SK-N-SH (cell line): ENCODE results near the gene MCTP1. TPM values are rescaled to one million over a fixed set of nuclear protein-coding genes. Genes with fewer than 3 reads are reported as not detected.

Experiments
- CTCF ChIA-PET: fragments of 300-600, 350-600 bp; formaldehyde crosslinking; extraction: SDS; loops from one replicate; lab custom pipeline; 2021; lab: Yijun Ruan, JAX
- POLR2A ChIA-PET: fragments of 350-600 bp; sonication (Branson Sonifier 250); formaldehyde crosslinking; extraction: SDS; loops from one replicate; lab custom pipeline; 2020; ENCODE audit warnings: antibody characterized with exemption, inconsistent platforms; lab: Yijun Ruan, JAX
- DNase-seq: peaks from one replicate; pipeline ENCODE4 v3.0.0; 2012
- H2AFZ ChIP-seq: fragments of 200-600 bp; sonication (generic); 2 replicates; pipeline ENCODE4 v1.8.1; 2016; ENCODE audit warnings: antibody characterized with exemption, mild to moderate bottlenecking, low read depth
- H3F3A ChIP-seq: fragments of 200-600 bp; sonication (generic); replicated peaks from 2 replicates; pipeline ENCODE3; 2016; ENCODE audit warnings: antibody characterized with exemption, mild to moderate bottlenecking; ENCODE audit not compliant: insufficient read depth
- H3K27ac ChIP-seq, 2 experiments: fragments of 200-500 bp in 1 of 2; fragments of 200-600 bp in 1 of 2; sonication (Bioruptor generic) in 1 of 2; sonication (generic), shearing (Covaris generic) in 1 of 2; 2 replicates each; pipeline versions ENCODE4 v1.5.1 to v1.6.1; 2014 to 2016; ENCODE audit warnings: low read depth in 2 of 2, inconsistent platforms in 1 of 2, low read length in 1 of 2, mild to moderate bottlenecking in 1 of 2, mixed read lengths in 1 of 2
- H3K27me3 ChIP-seq: fragments of 200-600 bp; sonication (generic), shearing (Covaris generic); 2 replicates; pipeline ENCODE4 v1.6.1; 2016; ENCODE audit warnings: mixed run types; ENCODE audit not compliant: insufficient read depth
- H3K36me3 ChIP-seq, 2 experiments: fragments of 200-500 bp in 1 of 2; fragments of 200-600 bp in 1 of 2; sonication (Bioruptor generic) in 1 of 2; sonication (generic) in 1 of 2; replicated peaks in 1 of 2; 2 replicates each; pipeline versions ENCODE3 to v1.5.1; 2014 to 2016; ENCODE audit warnings: low read length in 1 of 2, mild to moderate bottlenecking in 1 of 2; ENCODE audit not compliant: insufficient read depth in 2 of 2, control insufficient read depth in 1 of 2
- H3K4me1 ChIP-seq, 2 experiments: fragments of 200-500 bp in 1 of 2; fragments of 200-600 bp in 1 of 2; sonication (Bioruptor generic) in 1 of 2; sonication (generic), shearing (Covaris generic) in 1 of 2; 2 replicates each; pipeline versions ENCODE4 v1.5.1 to v1.6.1; 2014 to 2016; ENCODE audit warnings: low read depth in 1 of 2, low read length in 1 of 2, mixed run types in 1 of 2; ENCODE audit not compliant: insufficient read depth in 2 of 2, control insufficient read depth in 1 of 2
- H3K4me2 ChIP-seq: fragments of 200-600 bp; sonication (generic), shearing (Covaris generic); 2 replicates; pipeline ENCODE4 v1.6.1; 2017; ENCODE audit warnings: mixed run types
- H3K4me3 ChIP-seq, 2 experiments: fragments of 200-500 bp in 1 of 2; fragments of 200-600 bp in 1 of 2; sonication (Bioruptor generic) in 1 of 2; sonication (generic), shearing (Covaris generic) in 1 of 2; 2 replicates each; pipeline versions ENCODE4 v1.5.1 to v1.8.1; 2014 to 2016; ENCODE audit warnings: low read depth in 2 of 2, inconsistent platforms in 1 of 2, low read length in 1 of 2, mild to moderate bottlenecking in 1 of 2, mixed read lengths in 1 of 2, moderate library complexity in 1 of 2
- H3K79me2 ChIP-seq: fragments of 200-600 bp; sonication (generic); 2 replicates; pipeline ENCODE4 v1.8.1; 2017; ENCODE audit warnings: mild to moderate bottlenecking; ENCODE audit not compliant: insufficient read depth
- H3K9ac ChIP-seq: fragments of 200-600 bp; sonication (generic); 2 replicates; pipeline ENCODE4 v1.6.1; 2017; ENCODE audit warnings: mixed run types
- H3K9me2 ChIP-seq: fragments of 200-600 bp; sonication (generic); 2 replicates; pipeline ENCODE4 v1.6.1; 2017; ENCODE audit warnings: mixed run types
- H3K9me3 ChIP-seq: fragments of 200-600 bp; sonication (generic); 2 replicates; pipeline ENCODE4 v1.6.1; 2017; ENCODE audit warnings: mixed run types, mild to moderate bottlenecking, moderate library complexity
- H4K20me1 ChIP-seq: fragments of 200-600 bp; sonication (generic); 2 replicates; pipeline ENCODE4 v1.6.1; 2017; ENCODE audit warnings: mild to moderate bottlenecking, mixed run types; ENCODE audit not compliant: insufficient read depth
- CTCF ChIP-seq: fragments of 200-600 bp; sonication (generic); IDR thresholded peaks from 2 replicates; pipeline ENCODE4 v1.6.1; 2017; ENCODE audit warnings: antibody characterized with exemption, mild to moderate bottlenecking, moderate library complexity
- EP300 ChIP-seq, 2 experiments: IDR thresholded peaks; 2 replicates each; pipeline versions ENCODE4 v1.4.0 to v1.6.1; 2012; ENCODE audit warnings: borderline replicate concordance in 1 of 2, low read depth in 1 of 2, low read length in 1 of 2
- GABPA ChIP-seq: IDR thresholded peaks from 2 replicates; pipeline ENCODE4 v1.4.0; 2012; ENCODE audit warnings: low read depth, mild to moderate bottlenecking
- GATA2 ChIP-seq: sonication (generic); formaldehyde crosslinking; IDR thresholded peaks from 2 replicates; pipeline ENCODE4 v1.5.0; 2020; ENCODE audit warnings: mild to moderate bottlenecking, missing genetic modification reagents
- IRF3 ChIP-seq: fragments of 150-350 bp; IDR thresholded peaks from 2 replicates; pipeline ENCODE4 v1.6.1; 2016; ENCODE audit warnings: mild to moderate bottlenecking, low read depth, low read length
- MAX ChIP-seq: IDR thresholded peaks from 2 replicates; pipeline ENCODE4 v1.4.0; 2012; ENCODE audit warnings: low read depth
- MXI1 ChIP-seq: IDR thresholded peaks from 2 replicates; pipeline ENCODE4 v1.6.1; 2012; ENCODE audit warnings: mild to moderate bottlenecking, low read depth, low read length, improper control_type of control experiment
- NRF1 ChIP-seq: IDR thresholded peaks from 2 replicates; pipeline ENCODE4 v1.6.1; 2012; ENCODE audit warnings: low read depth, mild to moderate bottlenecking, low read length
- PBX3 ChIP-seq: IDR thresholded peaks from 2 replicates; pipeline ENCODE4; 2012
- POLR2AphosphoS5 ChIP-seq: IDR thresholded peaks from 2 replicates; pipeline ENCODE4 v1.6.1; 2012; ENCODE audit warnings: low read depth, low read length
- RAD21 ChIP-seq: IDR thresholded peaks from 2 replicates; pipeline ENCODE4 v1.6.1; 2012; ENCODE audit warnings: mild to moderate bottlenecking, low read length
- RCOR1 ChIP-seq: fragments of 150-350 bp; IDR thresholded peaks from 2 replicates; pipeline ENCODE4 v1.6.1; 2017; ENCODE audit warnings: antibody characterized with exemption, low read length
- REST ChIP-seq: IDR thresholded peaks from 2 replicates; pipeline ENCODE4 v1.6.1; 2012; ENCODE audit warnings: mild to moderate bottlenecking, low read depth, low read length, moderate library complexity
- RXRA ChIP-seq: IDR thresholded peaks from 2 replicates; pipeline ENCODE4 v1.4.0; 2012; ENCODE audit warnings: low read depth, mild to moderate bottlenecking, borderline replicate concordance
- SIN3A ChIP-seq: IDR thresholded peaks from 2 replicates; pipeline ENCODE4 v1.6.1; 2012; ENCODE audit warnings: low read depth, mild to moderate bottlenecking, low read length, moderate library complexity, borderline replicate concordance
- USF2 ChIP-seq: fragments of 150-350 bp; IDR thresholded peaks from 2 replicates; pipeline ENCODE4 v1.6.1; 2017; ENCODE audit warnings: antibody characterized with exemption, low read length, low read depth, borderline replicate concordance
- WGBS: methylation state at CpG from one replicate; pipeline ENCODE4 v1.1.6; 2017; ENCODE audit warnings: low lambda C conversion rate; 5-methylcytosine and 5-hydroxymethylcytosine counted together
- polyA plus RNA-seq, 3 experiments: library from polyadenylated mRNA; depleted of rRNA; stranded (reverse); fragments of >200 nt; gene quantifications; 2 replicates each; pipeline ENCODE4 v1.2.3, GENCODE V29; 2012

Gene MCTP1
- polyA plus RNA-seq, 1 of the 3 experiments (the other 2 are of a cell fraction) = 0.53 TPM

GRCh38 chr5:94747371-94747770 is 537.5 kb downstream of the MCTP1 start:
- CTCF ChIA-PET = interaction anchor here (1.4 to 1.7 kb wide), 2 partner anchors 10 to 946 kb away, joined by 3 to 15 read pairs; no protein-coding TSS in a partner anchor
- H3K4me1 ChIP-seq = no peaks in the 10 kb centered on the region
- no peak overlapping the region for H3K27ac ChIP-seq
- H3K9me2 ChIP-seq = no peaks in the 10 kb centered on the region
- H3K27me3 ChIP-seq = no peaks in the 10 kb centered on the region
- H3K36me3 ChIP-seq = no peaks in the 10 kb centered on the region
- POLR2A ChIA-PET = no interaction called here
- no peaks in the 10 kb centered on the region for H3K79me2 ChIP-seq
- no peaks in the 10 kb centered on the region for H4K20me1 ChIP-seq
- no peak overlapping the region for H2AFZ ChIP-seq
- no peaks in the 10 kb centered on the region for H3K9me3 ChIP-seq
- H3K4me3 ChIP-seq = no peak overlapping the region
- WGBS = 87% methylated on average over 4 of the region's 4 CpGs
- DNase-seq = no peak
- H3F3A ChIP-seq = no peaks in the 10 kb centered on the region
- no peak overlapping the region for H3K9ac ChIP-seq
- no peak for TF ChIP-seq USF2
- TF ChIP-seq GABPA = no peak
- no peak for TF ChIP-seq REST
- TF ChIP-seq PBX3 = no peak
- no peak for TF ChIP-seq EP300 (IDR thresholded peaks at IDR 0.05; ENCODE audit: borderline replicate concordance in 1 of 2, low read depth in 1 of 2, low read length in 1 of 2)
- no peak for TF ChIP-seq RXRA
- TF ChIP-seq CTCF = no peak
- H3K4me2 ChIP-seq = no peak overlapping the region

GRCh38 chr5:94746731-94747124 is 538.2 kb downstream of the MCTP1 start:
- H4K20me1 ChIP-seq = no peaks in the 10 kb centered on the region
- H3K27ac ChIP-seq = no peak overlapping the region
- H3K79me2 ChIP-seq = no peaks in the 10 kb centered on the region
- CTCF ChIA-PET = interaction anchor here (1.4 to 1.7 kb wide), 2 partner anchors 9 to 945 kb away, joined by 3 to 15 read pairs; no protein-coding TSS in a partner anchor
- no peaks in the 10 kb centered on the region for H3K4me1 ChIP-seq
- no peaks in the 10 kb centered on the region for H3F3A ChIP-seq
- H3K4me3 ChIP-seq = no peak overlapping the region
- H2AFZ ChIP-seq = no peak overlapping the region
- no peaks in the 10 kb centered on the region for H3K9me3 ChIP-seq
- no peak overlapping the region for H3K4me2 ChIP-seq
- H3K27me3 ChIP-seq = no peaks in the 10 kb centered on the region
- no peak overlapping the region for H3K9ac ChIP-seq
- POLR2A ChIA-PET = no interaction called here
- WGBS = 96% methylated on average over 1 of the region's 1 CpG
- H3K9me2 ChIP-seq = no peaks in the 10 kb centered on the region
- no peaks in the 10 kb centered on the region for H3K36me3 ChIP-seq
- DNase-seq = no peak
- TF ChIP-seq IRF3 = no peak
- TF ChIP-seq NRF1 = no peak
- TF ChIP-seq CTCF = no peak
- no peak for TF ChIP-seq RCOR1
- no peak for TF ChIP-seq SIN3A
- no peak for TF ChIP-seq GATA2
- TF ChIP-seq MXI1 = no peak
- TF ChIP-seq MAX = no peak
- TF ChIP-seq RAD21 = no peak
- TF ChIP-seq POLR2AphosphoS5 = no peak
